HUES6 (cell line): ENCODE results near the gene GSPT1.
"Not testable (repeated sequence)": the region's sequence is repeated elsewhere in the genome, so short reads cannot be mapped to it uniquely, and the experiment has no call there.

Source experiments
- H3K27ac ChIP-seq: 2 replicates; pipeline ENCODE4 v1.7.0; 2013; ENCODE audit warnings: low read depth, mild to moderate bottlenecking, low read length, inconsistent platforms
- H3K27me3 ChIP-seq: 2 replicates; pipeline ENCODE4 v1.6.1; 2013; ENCODE audit warnings: low read length; ENCODE audit not compliant: control insufficient read depth, insufficient read depth
- H3K36me3 ChIP-seq: 2 replicates; pipeline ENCODE4 v1.6.1; 2013; ENCODE audit warnings: low read length; ENCODE audit not compliant: control insufficient read depth, insufficient read depth
- H3K4me1 ChIP-seq: 2 replicates; pipeline ENCODE4 v1.6.1; 2013; ENCODE audit warnings: low read length; ENCODE audit not compliant: control insufficient read depth, insufficient read depth
- H3K4me3 ChIP-seq: 2 replicates; pipeline ENCODE4 v1.5.1; 2013; ENCODE audit warnings: low read depth, low read length
- H3K9ac ChIP-seq: one replicate; pipeline ENCODE4 v1.6.1; 2013; ENCODE audit warnings: mild to moderate bottlenecking, low read length
- H3K9me3 ChIP-seq: 2 replicates; pipeline ENCODE4 v1.6.1; 2013; ENCODE audit warnings: low read depth, low read length; ENCODE audit not compliant: control insufficient read depth, insufficient read depth

Gene GSPT1

DNA sequence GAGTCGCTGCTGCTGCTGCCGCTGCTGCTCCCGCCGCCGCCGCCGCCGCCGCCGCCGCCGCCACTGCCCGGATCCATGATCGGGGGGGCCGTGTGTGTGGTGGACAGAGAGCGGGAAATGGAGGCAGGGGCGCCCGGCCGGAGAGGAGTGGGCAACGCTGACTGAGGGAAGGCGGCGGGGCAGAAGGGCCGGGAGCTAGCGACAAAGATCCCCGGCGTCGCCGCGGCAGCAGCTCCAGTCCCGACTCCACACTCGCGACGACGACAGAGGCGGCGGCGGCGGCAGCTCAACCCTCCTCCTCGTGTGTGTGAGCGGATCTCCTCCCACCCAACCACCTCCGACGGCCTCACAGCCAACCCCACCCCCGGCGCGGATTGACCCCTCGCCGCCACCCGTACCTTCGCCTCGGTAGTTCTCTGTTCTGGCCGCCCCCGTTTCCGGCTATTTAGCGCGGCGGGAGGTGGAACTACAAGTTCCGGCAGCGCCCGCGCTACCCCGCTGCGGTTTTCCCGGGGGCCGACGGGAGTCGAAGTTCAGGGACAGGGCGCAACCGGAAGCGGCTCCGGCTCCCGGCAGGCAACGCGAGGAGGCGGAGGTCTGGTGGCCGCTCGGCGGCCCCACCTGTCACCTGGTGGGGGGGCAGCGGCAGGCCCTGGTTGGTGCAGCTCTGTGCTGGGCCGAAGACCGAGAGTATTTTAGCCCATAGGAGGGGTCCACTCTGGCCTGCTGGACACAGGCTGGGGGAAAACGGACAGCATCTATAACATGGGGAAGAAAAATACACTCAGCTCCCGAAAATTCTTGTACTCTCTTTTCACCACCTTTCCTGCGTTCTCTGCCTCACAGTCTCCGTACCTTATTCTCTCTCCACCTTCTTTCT is at the start of gene GSPT1:
GSPT1 (minus strand) TSS at position 313 of the 880 bp plus-strand sequence; CDS start at position 77, 236 bp downstream.
- Histone ChIP-seq H3K27me3 (no peaks in the 10 kb centered on the region; the same call in 1 of the 2 replicates), H3K9me3 (no peaks in the 10 kb centered on the region), H3K4me3 (peak within 1 kb of the TSS; percentile 98), H3K27ac (peak within 1 kb of the TSS; percentile 82; the same call in 1 of the 2 replicates), H3K36me3 (no peaks in the 10 kb centered on the region), H3K9ac (peak within 1 kb of the TSS; percentile 89), H3K4me1 (peaks cover 26% of the 10 kb centered on the region)

DNA sequence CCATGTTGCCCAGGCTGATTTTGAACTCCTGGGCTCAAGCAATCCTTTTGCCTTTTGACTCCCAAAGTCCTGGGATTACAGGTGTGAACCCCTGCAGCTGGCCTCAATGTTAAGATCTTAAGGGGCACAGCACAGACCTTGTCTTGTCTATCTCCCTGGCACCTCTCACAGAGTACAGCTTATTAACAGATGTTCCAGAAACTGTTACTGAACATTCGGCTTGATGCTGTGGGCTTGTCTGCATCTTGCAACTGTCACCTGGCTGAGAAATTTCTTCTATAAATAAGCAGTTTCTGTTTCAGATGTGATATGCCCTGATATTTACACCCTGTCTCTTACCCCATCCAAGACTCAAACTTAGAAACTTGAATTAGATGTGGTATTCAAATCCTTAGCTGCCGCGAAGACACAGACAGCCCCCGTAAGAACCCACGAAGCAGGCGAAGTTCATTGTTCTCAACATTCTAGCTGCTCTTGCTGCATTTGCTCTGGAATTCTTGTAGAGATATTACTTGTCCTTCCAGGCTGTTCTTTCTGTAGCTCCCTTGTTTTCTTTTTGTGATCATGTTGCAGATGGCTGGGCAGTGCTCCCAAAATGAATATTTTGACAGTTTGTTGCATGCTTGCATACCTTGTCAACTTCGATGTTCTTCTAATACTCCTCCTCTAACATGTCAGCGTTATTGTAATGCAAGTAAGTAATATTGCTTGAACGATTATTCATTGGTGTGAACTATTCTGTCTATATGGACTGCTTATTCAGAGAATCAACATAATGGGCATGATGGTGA is 49.2 kb upstream of the GSPT1 start, which contains the start of gene TNFRSF17:
TNFRSF17 (plus strand) TSS at position 450 of the 791 bp plus-strand sequence; CDS start at position 565, 115 bp downstream.
- no peaks in the 10 kb centered on the region for H3K27me3 ChIP-seq
- no peak within 1 kb of the TSS for H3K4me3 ChIP-seq
- H3K9ac ChIP-seq: no peak within 1 kb of the TSS
- H3K27ac ChIP-seq: no peak within 1 kb of the TSS
- no peaks in the 10 kb centered on the region for H3K9me3 ChIP-seq
- H3K4me1 ChIP-seq: no peaks in the 10 kb centered on the region
- no peaks in the 10 kb centered on the region for H3K36me3 ChIP-seq

GRCh38 chr16:11963706-11964105 is 48.0 kb upstream of the GSPT1 start:
- Histone ChIP-seq H3K9me3 (no peaks in the 10 kb centered on the region), H3K27me3 (no peaks in the 10 kb centered on the region), H3K4me3 (no peak overlapping the region), H3K36me3 (no peaks in the 10 kb centered on the region), H3K4me1 (no peaks in the 10 kb centered on the region), H3K9ac (no peak overlapping the region), H3K27ac (no peak overlapping the region)

DNA sequence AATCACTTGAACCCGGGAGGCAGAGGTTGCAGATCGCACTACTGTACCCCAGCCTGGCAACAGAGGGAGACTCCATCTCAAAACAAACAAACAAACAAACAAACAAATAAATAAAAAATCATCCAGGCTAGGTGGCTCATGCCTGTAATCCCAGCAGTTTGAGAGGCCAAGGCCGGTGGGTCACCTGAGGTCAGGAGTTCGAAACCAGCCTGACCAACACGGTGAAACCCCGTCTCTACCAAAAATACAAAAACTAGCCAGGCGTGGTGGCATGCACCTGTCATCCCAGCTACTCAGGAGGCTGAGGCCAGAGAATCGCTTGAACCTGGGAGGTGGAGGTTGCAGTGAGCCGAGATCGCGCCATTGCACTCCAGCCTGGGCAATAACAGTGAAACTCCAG is 47.2 kb upstream of the GSPT1 start:
- H3K9ac ChIP-seq, H3K9me3 ChIP-seq, H3K4me3 ChIP-seq, H3K36me3 ChIP-seq, H3K27me3 ChIP-seq, H3K27ac ChIP-seq, H3K4me1 ChIP-seq: not testable (repeated sequence)

DNA sequence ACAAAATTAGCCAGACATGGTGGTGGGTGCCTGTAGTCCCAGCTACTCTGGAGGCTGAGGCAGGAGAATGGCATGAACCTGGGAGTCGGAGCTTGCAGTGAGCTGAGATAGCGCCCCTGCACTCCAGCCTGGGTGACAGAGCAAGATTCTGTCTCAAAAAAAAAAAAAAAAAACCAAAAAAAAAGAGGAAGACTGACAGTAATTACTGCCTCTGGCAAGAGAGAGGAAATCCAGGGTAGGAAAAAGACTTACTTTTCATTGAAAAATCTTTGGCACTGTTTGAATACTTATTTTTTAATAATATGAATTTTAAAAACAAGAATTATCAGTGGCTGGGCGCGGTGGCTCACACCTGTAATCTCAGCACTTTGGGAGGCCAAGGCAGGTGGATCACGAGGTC is 46.7 kb upstream of the GSPT1 start:
- H3K4me3 ChIP-seq, H3K27ac ChIP-seq, H3K27me3 ChIP-seq, H3K9ac ChIP-seq, H3K4me1 ChIP-seq, H3K36me3 ChIP-seq, H3K9me3 ChIP-seq: not testable (repeated sequence)

DNA sequence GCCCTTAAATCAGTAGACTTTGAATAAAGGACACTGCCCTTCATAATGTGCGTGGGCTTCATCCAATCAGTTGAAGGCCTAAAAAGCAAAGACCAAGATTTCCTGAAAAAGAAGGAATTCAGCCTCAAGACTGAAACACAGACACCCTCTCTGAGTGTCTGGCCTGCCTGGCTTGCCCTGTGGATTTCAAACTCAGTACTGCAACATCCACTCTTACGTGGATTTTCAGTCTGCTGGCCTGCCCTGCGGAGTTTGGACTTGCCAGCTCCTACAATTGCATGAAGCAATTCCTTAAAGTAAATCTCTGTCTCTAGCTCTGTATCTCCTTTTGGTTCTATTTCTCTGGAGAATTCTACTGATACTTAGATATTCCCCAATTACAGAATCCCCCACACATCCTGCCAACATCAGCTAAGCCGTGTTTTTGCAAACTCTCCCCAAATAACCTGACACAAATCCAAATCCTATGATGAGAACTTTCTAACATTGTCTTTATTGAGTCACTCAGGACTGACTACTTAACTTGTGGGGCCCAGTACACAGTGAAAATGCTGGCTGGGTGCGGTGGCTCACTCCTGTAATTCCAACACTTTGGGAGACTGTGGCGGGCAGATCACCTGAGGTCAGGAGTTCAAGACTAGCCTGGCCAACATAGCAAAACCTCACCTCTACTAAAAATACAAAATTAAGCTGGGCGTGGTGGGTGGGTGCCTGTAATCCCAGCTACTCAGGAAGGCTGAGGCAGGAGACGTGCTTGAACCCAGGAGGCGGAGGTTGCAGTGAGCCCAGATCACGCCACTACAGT is 42.0 kb upstream of the GSPT1 start:
- no peaks in the 10 kb centered on the region for H3K27me3 ChIP-seq
- no peak overlapping the region for H3K9ac ChIP-seq
- H3K4me1 ChIP-seq: no peaks in the 10 kb centered on the region
- no peak overlapping the region for H3K27ac ChIP-seq
- no peaks in the 10 kb centered on the region for H3K9me3 ChIP-seq
- H3K36me3 ChIP-seq: no peaks in the 10 kb centered on the region
- no peak overlapping the region for H3K4me3 ChIP-seq

DNA sequence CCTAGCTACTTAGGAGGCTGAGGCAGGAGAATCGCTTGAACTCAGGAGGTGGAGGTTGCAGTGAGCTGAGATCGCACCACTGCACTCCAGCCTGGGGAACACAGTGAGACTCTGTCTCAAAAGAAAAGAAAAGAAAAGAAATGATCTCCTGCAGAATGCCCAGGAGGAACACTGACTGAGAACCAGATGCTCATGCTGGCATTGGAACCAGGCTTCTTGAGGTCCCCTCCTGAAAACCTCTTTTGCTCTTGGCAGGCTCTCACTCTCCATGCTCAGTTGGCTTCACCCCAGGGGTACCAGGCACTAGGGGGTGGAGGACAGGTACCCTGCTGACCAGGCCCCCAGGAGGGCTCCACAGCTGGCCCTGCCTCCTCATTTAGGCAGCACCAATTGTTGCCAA is 40.8 kb upstream of the GSPT1 start:
- Histone ChIP-seq H3K9ac (no peak overlapping the region), H3K4me1 (no peaks in the 10 kb centered on the region), H3K9me3 (no peaks in the 10 kb centered on the region), H3K36me3 (no peaks in the 10 kb centered on the region), H3K4me3 (no peak overlapping the region), H3K27ac (no peak overlapping the region), H3K27me3 (no peaks in the 10 kb centered on the region)

DNA sequence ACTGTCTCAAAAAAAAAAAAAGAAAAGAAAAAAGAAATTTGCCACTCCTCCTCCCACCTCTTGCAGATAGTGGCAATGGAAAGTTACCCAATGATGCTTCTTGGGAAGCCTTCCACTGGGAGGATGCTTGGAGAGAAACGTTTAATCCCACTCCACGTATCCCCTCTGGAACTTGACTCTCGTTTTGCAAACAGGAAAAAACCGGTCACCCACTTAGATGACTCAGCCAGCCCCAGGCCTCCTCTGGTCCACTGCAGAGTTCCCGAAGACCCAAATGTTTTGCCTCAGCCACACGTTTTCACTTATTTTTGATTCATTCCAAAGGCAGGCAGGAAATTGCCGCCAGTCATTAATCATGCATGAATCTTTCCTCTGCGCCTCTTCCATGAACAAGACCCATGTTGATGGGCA is 40.0 kb upstream of the GSPT1 start:
- H3K4me1 ChIP-seq: no peaks in the 10 kb centered on the region
- no peak overlapping the region for H3K9ac ChIP-seq
- no peaks in the 10 kb centered on the region for H3K27me3 ChIP-seq
- no peak overlapping the region for H3K27ac ChIP-seq
- no peaks in the 10 kb centered on the region for H3K36me3 ChIP-seq
- no peak overlapping the region for H3K4me3 ChIP-seq
- H3K9me3 ChIP-seq: no peaks in the 10 kb centered on the region

DNA sequence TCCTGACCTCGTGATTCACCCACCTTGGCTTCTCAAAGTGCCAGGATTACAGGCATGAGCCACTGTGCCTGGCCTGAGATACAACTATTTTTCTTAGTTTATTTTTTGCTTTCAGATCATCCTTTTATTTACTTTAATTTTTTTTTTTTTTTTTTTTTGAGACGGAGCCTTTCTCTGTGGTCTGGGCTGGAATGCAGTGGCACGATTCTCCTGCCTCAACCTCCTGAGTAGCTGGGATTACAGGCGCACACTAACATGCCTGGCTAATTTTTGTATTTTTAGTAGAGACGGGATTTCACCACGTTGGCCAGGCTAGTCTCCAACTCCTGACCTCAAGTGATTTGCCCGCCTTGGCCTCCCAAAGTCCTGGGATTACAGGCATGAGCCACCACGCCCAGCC is 37.8 kb upstream of the GSPT1 start:
- not testable (repeated sequence) for H3K9me3 ChIP-seq, H3K9ac ChIP-seq, H3K4me3 ChIP-seq, H3K4me1 ChIP-seq, H3K27me3 ChIP-seq, H3K36me3 ChIP-seq, H3K27ac ChIP-seq

- no peak overlapping the region for H3K27ac ChIP-seq
- H3K9me3 ChIP-seq: no peaks in the 10 kb centered on the region
- H3K4me1 ChIP-seq: no peaks in the 10 kb centered on the region
- no peak overlapping the region for H3K9ac ChIP-seq
- H3K27me3 ChIP-seq: no peaks in the 10 kb centered on the region
- no peaks in the 10 kb centered on the region for H3K36me3 ChIP-seq
- H3K4me3 ChIP-seq: no peak overlapping the region
Observed at GRCh38 chr16:11950388-11950787, 34.6 kb upstream of the GSPT1 start.
